ENCODE measurements around the gene MXD4. TPM values are rescaled to one million over a fixed set of nuclear protein-coding genes. Genes with fewer than 3 reads are reported as not detected.

Gene MXD4
- polyA plus RNA-seq, 1 experiment: 58.3 TPM

GRCh38 chr4:2270341-2271165, 8.6 kb upstream of the MXD4 start:
- no peak for TF ChIP-seq CTCF (IDR thresholded peaks at IDR 0.05; ENCODE audit: insufficient read depth, low read depth, low read length)
- no peak for DNase-seq (ENCODE audit: low read depth)
- Histone ChIP-seq H3K27me3 (ENCODE audit: control insufficient read depth, insufficient read depth, low read length) (no peaks in the 10 kb centered on the region), H3K36me3 (ENCODE audit: control insufficient read depth, insufficient read depth, low read length) (no peaks in the 10 kb centered on the region), H3K4me3 (ENCODE audit: low read depth, low read length) (no peak overlapping the region)
- ChIA-PET CTCF (no interaction called here), POLR2A (no interaction called here)

- ChIA-PET POLR2A (no interaction called here), CTCF (no interaction called here)
- Histone ChIP-seq H3K27me3 (ENCODE audit: control insufficient read depth, insufficient read depth, low read length) (no peaks in the 10 kb centered on the region), H3K36me3 (ENCODE audit: control insufficient read depth, insufficient read depth, low read length) (no peaks in the 10 kb centered on the region), H3K4me3 (ENCODE audit: low read depth, low read length) (no peak overlapping the region)
- no peak for TF ChIP-seq CTCF (IDR thresholded peaks at IDR 0.05; ENCODE audit: insufficient read depth, low read depth, low read length)
- no peak for DNase-seq (ENCODE audit: low read depth)
These were observed 7.8 kb upstream of the MXD4 start for GRCh38 chr4:2269618-2270163.

GRCh38 chr4:2269206-2269531, 7.3 kb upstream of the MXD4 start:
- H3K27me3 ChIP-seq (ENCODE audit: control insufficient read depth, insufficient read depth, low read length): no peaks in the 10 kb centered on the region
- no peak for DNase-seq (ENCODE audit: low read depth)
- H3K36me3 ChIP-seq (ENCODE audit: control insufficient read depth, insufficient read depth, low read length): no peaks in the 10 kb centered on the region
- no peak for TF ChIP-seq CTCF (IDR thresholded peaks at IDR 0.05; ENCODE audit: insufficient read depth, low read depth, low read length)
- no peak overlapping the region for H3K4me3 ChIP-seq (ENCODE audit: low read depth, low read length)
- ChIA-PET CTCF (no interaction called here), POLR2A (no interaction called here)

- Histone ChIP-seq H3K4me3 (ENCODE audit: low read depth, low read length) (no peak overlapping the region), H3K27me3 (ENCODE audit: control insufficient read depth, insufficient read depth, low read length) (no peaks in the 10 kb centered on the region), H3K36me3 (ENCODE audit: control insufficient read depth, insufficient read depth, low read length) (no peaks in the 10 kb centered on the region)
- POLR2A ChIA-PET: no interaction called here
- TF ChIP-seq CTCF (IDR thresholded peaks at IDR 0.05; ENCODE audit: insufficient read depth, low read depth, low read length): no peak
- no peak for DNase-seq (ENCODE audit: low read depth)
- CTCF ChIA-PET: no interaction called here
These were observed 6.7 kb upstream of the MXD4 start for GRCh38 chr4:2268357-2269205.

- TF ChIP-seq CTCF (IDR thresholded peaks at IDR 0.05; ENCODE audit: insufficient read depth, low read depth, low read length): no peak
- CTCF ChIA-PET: no interaction called here
- Histone ChIP-seq H3K4me3 (ENCODE audit: low read depth, low read length) (no peak overlapping the region), H3K36me3 (ENCODE audit: control insufficient read depth, insufficient read depth, low read length) (no peaks in the 10 kb centered on the region), H3K27me3 (ENCODE audit: control insufficient read depth, insufficient read depth, low read length) (no peaks in the 10 kb centered on the region)
- POLR2A ChIA-PET: no interaction called here
- DNase-seq (ENCODE audit: low read depth): no peak
These were observed 5.9 kb upstream of the MXD4 start for GRCh38 chr4:2267841-2268240.

Data from BJ (cell line).